Measurements from ENCODE around the gene SMIM1.

Gene SMIM1

GRCh38 chr1:3750741-3751140 is 21.8 kb upstream of the SMIM1 start:
- no peak for TF ChIP-seq CTCF (IDR thresholded peaks at IDR 0.05; ENCODE audit: low read depth, low read length)
- no peak overlapping the region for H3K4me3 ChIP-seq (ENCODE audit: low read depth, low read length)

- no peak within 1 kb of the TSS for H3K4me3 ChIP-seq (ENCODE audit: low read depth, low read length)
- TF ChIP-seq CTCF (IDR thresholded peaks at IDR 0.05; ENCODE audit: low read depth, low read length): no peak
Observed at GRCh38 chr1:3752400-3752945, 20.1 kb upstream of the SMIM1 start, which contains the start of gene CCDC27. CCDC27 (plus strand) TSS chr1:3752450; CDS start chr1:3752482, 32 bp downstream.

- no peak overlapping the region for H3K4me3 ChIP-seq (ENCODE audit: low read depth, low read length)
- TF ChIP-seq CTCF (IDR thresholded peaks at IDR 0.05; ENCODE audit: low read depth, low read length): no peak
Observed at GRCh38 chr1:3753656-3754454, 18.7 kb upstream of the SMIM1 start.

- no peak overlapping the region for H3K4me3 ChIP-seq (ENCODE audit: low read depth, low read length)
- no peak for TF ChIP-seq CTCF (IDR thresholded peaks at IDR 0.05; ENCODE audit: low read depth, low read length)
Observed at GRCh38 chr1:3756394-3756793, 16.2 kb upstream of the SMIM1 start.

- H3K4me3 ChIP-seq (ENCODE audit: low read depth, low read length): no peak overlapping the region
- TF ChIP-seq CTCF (IDR thresholded peaks at IDR 0.05; ENCODE audit: low read depth, low read length): no peak
Observed at GRCh38 chr1:3759164-3759563, 13.4 kb upstream of the SMIM1 start.

GRCh38 chr1:3759796-3760195 is 12.8 kb upstream of the SMIM1 start:
- TF ChIP-seq CTCF (IDR thresholded peaks at IDR 0.05; ENCODE audit: low read depth, low read length): no peak
- H3K4me3 ChIP-seq (ENCODE audit: low read depth, low read length): no peak overlapping the region

- TF ChIP-seq CTCF (IDR thresholded peaks at IDR 0.05; ENCODE audit: low read depth, low read length): no peak
- no peak overlapping the region for H3K4me3 ChIP-seq (ENCODE audit: low read depth, low read length)
Observed at GRCh38 chr1:3761296-3762010, 11.1 kb upstream of the SMIM1 start.
